K562 (cell line): ENCODE results near the gene CNBD2. TPM values are rescaled to one million over a fixed set of nuclear protein-coding genes. Genes with fewer than 3 reads are reported as not detected.

Source experiments
- ATAC-seq: fragments of 200-7000 bp; cut with Tn5 transposase; 3 replicates; pipeline ENCODE4 v1.9.1; 2020; ENCODE audit warnings: moderate library complexity
- BruUV-seq: library from RNA; stranded (reverse); fragments of 400-500 nt; replicated peaks from 2 replicates; lab custom pipeline; 2021; lab: Mats Ljungman, UMichigan
- CTCF ChIA-PET: fragments of 300-600 bp; formaldehyde crosslinking; extraction: SDS; loops from one replicate; lab custom pipeline; 2021; ENCODE audit warnings: low intra/inter-chr PET ratio; lab: Yijun Ruan, JAX
- POLR2A ChIA-PET: fragments of 300-600, 350-650 bp; sonication (Branson Sonifier 250); formaldehyde crosslinking; extraction: SDS; loops from one replicate; lab custom pipeline; 2021; ENCODE audit warnings: antibody characterized with exemption, inconsistent platforms; lab: Yijun Ruan, JAX
- DNase-seq, 4 experiments: peaks; one replicate each; pipeline versions ENCODE4 v3.0.0 to v3.0.0-alpha.2; 2011 to 2018; ENCODE audit warnings: low spot score in 3 of 4, mixed read lengths in 3 of 4; ENCODE audit errors: extremely low read depth in 1 of 4
- FAIRE-seq: peaks from 2 replicates; lab custom pipeline; 2011; peaks lifted over from hg19 to GRCh38; lab: Jason Lieb, UNC
- H2AFZ ChIP-seq: 2 replicates; pipeline ENCODE4 v1.6.0; 2011; ENCODE audit warnings: low read depth, low read length, control low read depth, inconsistent platforms
- H3K27ac ChIP-seq: fragments of 200-600 bp; 3 replicates; pipeline ENCODE4 v1.8.0; 2011; ENCODE audit warnings: low read depth, mild to moderate bottlenecking, control low read depth, inconsistent platforms, low read length, moderate library complexity, mixed read lengths; ENCODE audit errors: extremely low read depth
- H3K27me3 ChIP-seq, 2 experiments: fragments of 300-600 bp in 1 of 2; 2 replicates in 1 of 2; 3 replicates in 1 of 2; pipeline versions ENCODE4 v1.6.0 to v1.8.0; 2011; ENCODE audit warnings: inconsistent platforms in 2 of 2, low read length in 2 of 2, mild to moderate bottlenecking in 1 of 2, mixed read lengths in 1 of 2, moderate library complexity in 1 of 2; ENCODE audit not compliant: control insufficient read depth in 2 of 2, insufficient read depth in 2 of 2
- H3K36me3 ChIP-seq: fragments of 300-600 bp; 3 replicates; pipeline ENCODE4 v1.8.0; 2011; ENCODE audit warnings: mild to moderate bottlenecking, low read length, inconsistent platforms; ENCODE audit not compliant: control insufficient read depth, insufficient read depth
- H3K4me1 ChIP-seq, 2 experiments: fragments of 200-600 bp in 1 of 2; replicated peaks in 1 of 2; 2 replicates in 1 of 2; 3 replicates in 1 of 2; pipeline versions ENCODE4 v1.5.1 to v1.8.0; 2011; ENCODE audit warnings: inconsistent platforms in 2 of 2, low read length in 2 of 2, mild to moderate bottlenecking in 1 of 2, mixed read lengths in 1 of 2, moderate library complexity in 1 of 2; ENCODE audit not compliant: control insufficient read depth in 2 of 2, insufficient read depth in 2 of 2
- H3K4me2 ChIP-seq: 2 replicates; pipeline ENCODE4 v1.6.1; 2011; ENCODE audit warnings: low read length, control low read depth, inconsistent platforms, mixed read lengths; ENCODE audit not compliant: insufficient read depth
- H3K4me3 ChIP-seq: fragments of 200-600 bp; sonication (generic), shearing (Covaris generic); 2 replicates; pipeline ENCODE4 v1.5.1; 2016; ENCODE audit warnings: control low read depth, inconsistent platforms
- H3K79me2 ChIP-seq: fragments of 200-600 bp; 3 replicates; pipeline ENCODE4 v1.8.0; 2011; ENCODE audit warnings: low read length, inconsistent platforms; ENCODE audit not compliant: control insufficient read depth, insufficient read depth
- H3K9ac ChIP-seq, 2 experiments: 2 replicates each; pipeline versions ENCODE4 v1.6.0 to v1.6.1; 2011; ENCODE audit warnings: low read depth in 2 of 2, low read length in 2 of 2, control low read depth in 1 of 2, inconsistent platforms in 1 of 2, mild to moderate bottlenecking in 1 of 2, mixed read lengths in 1 of 2; ENCODE audit not compliant: insufficient read depth in 1 of 2
- H3K9me1 ChIP-seq: one replicate; pipeline ENCODE4 v1.6.0; 2011; ENCODE audit warnings: inconsistent platforms, mild to moderate bottlenecking, low read length, moderate library complexity; ENCODE audit not compliant: control insufficient read depth, insufficient read depth
- H3K9me3 ChIP-seq: replicated peaks from 2 replicates; pipeline ENCODE4 v1.5.1; 2011; ENCODE audit warnings: low read depth, low read length, inconsistent platforms; ENCODE audit not compliant: control insufficient read depth, insufficient read depth
- H4K20me1 ChIP-seq: replicated peaks from 2 replicates; pipeline ENCODE4 v1.6.1; 2011; ENCODE audit warnings: low read length, inconsistent platforms, mixed read lengths; ENCODE audit not compliant: control insufficient read depth, insufficient read depth
- BRCA1 ChIP-seq, 2 experiments: fragments of 450-650 bp in 1 of 2; sonication (generic) in 1 of 2; formaldehyde crosslinking in 1 of 2; IDR thresholded peaks; 2 replicates each; pipeline versions ENCODE4 v1.5.0 to v1.6.1; 2017 to 2020; ENCODE audit warnings: mild to moderate bottlenecking in 1 of 2, missing genetic modification reagents in 1 of 2
- BRD4 ChIP-seq: fragments of 200-600 bp; sonication (generic); IDR thresholded peaks from 2 replicates; pipeline ENCODE4 v1.6.1; 2017; ENCODE audit warnings: inconsistent platforms
- CCNT2 ChIP-seq: IDR thresholded peaks from 2 replicates; pipeline ENCODE4 v1.6.1; 2011; ENCODE audit warnings: borderline replicate concordance, low read depth, mild to moderate bottlenecking, moderate library complexity, mixed read lengths, low read length; ENCODE audit not compliant: insufficient read length; ENCODE audit errors: extremely low read depth
- GATA2 ChIP-seq: sonication (generic); formaldehyde crosslinking; IDR thresholded peaks from 2 replicates; pipeline ENCODE4 v1.4.0; 2020; ENCODE audit warnings: mild to moderate bottlenecking, missing genetic modification reagents
- KDM5B ChIP-seq: fragments of 200-600 bp; sonication (generic); IDR thresholded peaks from 2 replicates; pipeline ENCODE4 v1.6.1; 2012; ENCODE audit warnings: low read depth, mild to moderate bottlenecking, moderate library complexity, low read length, control low read depth, inconsistent platforms; ENCODE audit not compliant: insufficient replicate concordance
- MYC ChIP-seq, 2 experiments: fragments of 250-450 bp in 1 of 2; sonication (Bioruptor Pico) in 1 of 2; IDR thresholded peaks; 2 replicates each; pipeline versions ENCODE4 v1.5.1 to v1.6.1; 2012 to 2021; ENCODE audit warnings: low read depth in 2 of 2, borderline replicate concordance in 1 of 2, improper control_type of control experiment in 1 of 2, low read length in 1 of 2, mild to moderate bottlenecking in 1 of 2, moderate library complexity in 1 of 2
- PCBP1 ChIP-seq: fragments of 200-400 bp; formaldehyde crosslinking; IDR thresholded peaks from 2 replicates; pipeline ENCODE4 v1.6.1; 2018; ENCODE audit warnings: mild to moderate bottlenecking, low read depth, low read length; ENCODE audit not compliant: poor library complexity, severe bottlenecking
- PRMT5 ChIP-seq: sonication (generic); formaldehyde crosslinking; IDR thresholded peaks from 2 replicates; pipeline ENCODE4 v1.5.0; 2020; ENCODE audit warnings: missing genetic modification reagents
- TCF3 ChIP-seq: sonication (generic); formaldehyde crosslinking; IDR thresholded peaks from 2 replicates; pipeline ENCODE4 v1.4.0; 2020; ENCODE audit warnings: mild to moderate bottlenecking, missing genetic modification reagents
- ZNF3 ChIP-seq: fragments of 250-450 bp; sonication (Bioruptor Pico); IDR thresholded peaks from 2 replicates; pipeline ENCODE4 v1.5.0; 2021; ENCODE audit warnings: mild to moderate bottlenecking, moderate library complexity
- ZNF778 ChIP-seq: fragments of 450-650 bp; formaldehyde crosslinking; IDR thresholded peaks from 2 replicates; pipeline ENCODE4 v1.4.0; 2020; ENCODE audit warnings: mild to moderate bottlenecking, moderate library complexity
- WGBS: fragments of 100-300 bp; shearing (Covaris generic); methylation state at CpG from one replicate; pipeline ENCODE4 v1.1.6; 2016; ENCODE audit warnings: low coverage, mixed read lengths; ENCODE audit not compliant: insufficient coverage; ENCODE audit errors: missing lambda C conversion rate; 5-methylcytosine and 5-hydroxymethylcytosine counted together
- in situ Hi-C: fragments of 300-500 bp; cut with MboI; formaldehyde crosslinking; loops from 4 replicates; pipeline ENCODE4 v1.15.0; 2018; ENCODE audit warnings: inconsistent platforms, mixed read lengths
- intact Hi-C: fragments of 100-400 bp; cut with micrococcal nuclease; formaldehyde crosslinking; loops from 2 replicates; pipeline ENCODE4 v1.14.2; 2022
- polyA plus RNA-seq, 8 experiments: library from polyadenylated mRNA; depleted of rRNA in 4 of 8; stranded (reverse) in 5 of 8; unstranded in 3 of 8; fragments of >200 nt; fragmentation: Nextera tagmentation in 2 of 8; fragmentation: Illumina TruSeq in 1 of 8; extraction: Ambion mirVana in 2 of 8; extraction: Trizol in 1 of 8; gene quantifications; 2 replicates each; pipeline versions ENCODE4 v1.2.1 to v1.2.3, GENCODE V29; 2011 to 2014; ENCODE audit warnings: inconsistent platforms in 1 of 8, missing spikeins in 1 of 8
- total RNA-seq, 7 experiments: library from RNA; depleted of rRNA in 6 of 7; stranded (reverse); fragments of >200 nt in 6 of 7; fragmentation: Illumina TruSeq in 2 of 7; extraction: Trizol in 2 of 7; gene quantifications; 2 replicates each; pipeline versions ENCODE4 v1.2.1 to v1.2.3, GENCODE V29; 2011 to 2021; ENCODE audit warnings: low replicate concordance in 1 of 7
- TF ChIP-seq, protein P1 (sequence below): conservative IDR thresholded peaks from 2 replicates; pipeline ENCODE4 v1.6.1; 2011; ENCODE audit warnings: low read depth, mild to moderate bottlenecking, low read length; ENCODE audit not compliant: control insufficient read depth
- TF ChIP-seq, protein P2 (sequence below): fragments of 450-650 bp; IDR thresholded peaks from 2 replicates; pipeline ENCODE4 v1.6.1; 2016; ENCODE audit warnings: borderline replicate concordance
- TF ChIP-seq, protein P3 (sequence below): fragments of 250-450 bp; sonication (Bioruptor Pico); IDR thresholded peaks from 2 replicates; pipeline ENCODE4 v1.4.0; 2020; ENCODE audit warnings: mild to moderate bottlenecking, moderate library complexity

Gene CNBD2
- total and polyA plus RNA-seq, 9 of the 15 experiments (the other 6 are each of a cell fraction or from before 2014, with no cell fraction given) = 3.2 to 17.5 (median 5.3) TPM

DNA sequence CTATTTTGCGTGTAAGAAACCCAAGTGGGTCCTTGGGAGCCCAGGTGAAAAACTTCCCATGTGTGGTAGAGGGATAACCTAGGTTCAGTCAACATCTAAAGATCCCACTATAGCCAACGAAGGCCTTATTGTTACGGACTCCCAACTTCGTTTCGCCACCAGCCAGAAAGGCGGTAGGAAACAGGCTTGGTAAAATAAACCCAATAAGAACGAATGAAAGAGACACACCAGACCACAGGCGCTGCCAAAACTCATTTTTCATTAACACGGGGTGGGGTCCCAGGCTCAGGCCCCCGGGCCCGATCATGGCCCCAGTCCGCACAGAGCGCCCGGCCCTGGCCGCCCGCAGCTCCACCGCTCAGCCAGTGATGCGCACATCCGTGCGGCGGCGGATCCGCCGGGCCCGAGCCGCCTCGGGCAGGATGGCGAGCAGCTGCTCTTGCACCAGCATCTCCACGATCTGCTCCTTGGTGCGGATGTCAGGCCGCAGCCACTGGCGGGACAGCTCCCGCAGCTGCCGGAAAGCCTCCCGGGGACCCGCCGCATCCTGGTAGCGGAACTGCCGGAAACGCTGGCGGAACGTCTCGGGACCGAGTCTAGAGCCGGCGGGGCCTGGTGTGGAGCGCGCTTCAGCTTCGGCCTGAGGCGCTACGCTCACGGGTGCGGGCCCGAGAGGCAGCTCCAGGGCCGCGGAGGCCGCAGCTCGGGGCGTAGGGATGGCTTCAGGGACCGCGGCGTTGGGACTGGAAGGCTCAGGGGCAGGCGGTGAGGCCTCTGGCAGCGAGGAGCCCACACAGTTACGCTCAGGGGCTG is 14.8 kb upstream of the CNBD2 start:
- peak overlapping the region; percentile 98 for H3K27ac ChIP-seq
- ATAC-seq (peak; percentile 59), DNase-seq (peak; percentile 35 to 67 (median 56)), FAIRE-seq (no peak)
- peak overlapping the region; percentile 90 for H3K4me2 ChIP-seq
- ChIA-PET CTCF (interaction anchor here (0.5 to 1.1 kb wide), 3 partner anchors 185 to 1049 kb away, joined by 3 to 4 read pairs (median 4); no protein-coding TSS in a partner anchor), POLR2A (interaction anchor here (0.5 to 3.7 kb wide), 39 partner anchors 9 to 937 kb away, joined by 3 to 55 read pairs (median 4); partner anchors contain the start of genes NFS1, PHF20, RBM39 and ROMO1)
- H3K79me2 ChIP-seq = peaks cover 32% of the 10 kb centered on the region
- BruUV-seq = TSS peak; percentile 70
- intact Hi-C loops (loop anchor here (1.0 to 5.0 kb wide), 2 partner anchors 51 to 411 kb away; partner anchors contain the start of gene ERGIC3), in situ Hi-C loops (no loop called here)
- 2% methylated on average over 61 of the region's 65 CpGs for WGBS
- peak overlapping the region; percentile 90 for H2AFZ ChIP-seq
- H3K9ac ChIP-seq = peak overlapping the region; percentile 98 to 100
- no peaks in the 10 kb centered on the region for H3K9me1 ChIP-seq
- H3K4me3 ChIP-seq = peak overlapping the region; percentile 95
- no peaks in the 10 kb centered on the region for H3K27me3 ChIP-seq
- H3K4me1 ChIP-seq = peaks cover 9 to 16% of the 10 kb centered on the region in 2 experiments; a peak in 4 of 5 replicates
- 0 out of 2 replicates have a peak, but pooled peaks cover 3% of the 10 kb centered on the region for H4K20me1 ChIP-seq
- H3K9me3 ChIP-seq = no peaks in the 10 kb centered on the region
- peaks cover 22% of the 10 kb centered on the region for H3K36me3 ChIP-seq
- TF ChIP-seq, protein P1, sequence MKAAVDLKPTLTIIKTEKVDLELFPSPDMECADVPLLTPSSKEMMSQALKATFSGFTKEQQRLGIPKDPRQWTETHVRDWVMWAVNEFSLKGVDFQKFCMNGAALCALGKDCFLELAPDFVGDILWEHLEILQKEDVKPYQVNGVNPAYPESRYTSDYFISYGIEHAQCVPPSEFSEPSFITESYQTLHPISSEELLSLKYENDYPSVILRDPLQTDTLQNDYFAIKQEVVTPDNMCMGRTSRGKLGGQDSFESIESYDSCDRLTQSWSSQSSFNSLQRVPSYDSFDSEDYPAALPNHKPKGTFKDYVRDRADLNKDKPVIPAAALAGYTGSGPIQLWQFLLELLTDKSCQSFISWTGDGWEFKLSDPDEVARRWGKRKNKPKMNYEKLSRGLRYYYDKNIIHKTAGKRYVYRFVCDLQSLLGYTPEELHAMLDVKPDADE = no peak
- TF ChIP-seq MYC (IDR thresholded peaks at IDR 0.05; ENCODE audit: low read depth, low read length) = no peak
- TF ChIP-seq MYC (CRISPR knock-in tag; IDR thresholded peaks at IDR 0.05; ENCODE audit: borderline replicate concordance, low read depth) = no peak
- peak; percentile 8 for TF ChIP-seq CCNT2
- peak; percentile 7 for TF ChIP-seq KDM5B
- TF ChIP-seq BRCA1 (IDR thresholded peaks at IDR 0.05) = no peak
- TF ChIP-seq BRCA1 (CRISPR knock-in tag; IDR thresholded peaks at IDR 0.05) = peak; percentile 75; the same call in 1 of the 2 replicates
- TF ChIP-seq BRD4 = peak; percentile 43; the same call in 1 of the 2 replicates
- TF ChIP-seq ZNF3 (CRISPR knock-in tag) = no peak
- no peak for TF ChIP-seq ZNF778
- peak; percentile 25 for TF ChIP-seq PCBP1
- 0 out of 2 replicates have a peak, but pooled peaks have one; percentile 27 for TF ChIP-seq GATA2 (CRISPR knock-in tag)
- peak; percentile 65; the same call in 1 of the 2 replicates for TF ChIP-seq PRMT5
- TF ChIP-seq, protein P2, sequence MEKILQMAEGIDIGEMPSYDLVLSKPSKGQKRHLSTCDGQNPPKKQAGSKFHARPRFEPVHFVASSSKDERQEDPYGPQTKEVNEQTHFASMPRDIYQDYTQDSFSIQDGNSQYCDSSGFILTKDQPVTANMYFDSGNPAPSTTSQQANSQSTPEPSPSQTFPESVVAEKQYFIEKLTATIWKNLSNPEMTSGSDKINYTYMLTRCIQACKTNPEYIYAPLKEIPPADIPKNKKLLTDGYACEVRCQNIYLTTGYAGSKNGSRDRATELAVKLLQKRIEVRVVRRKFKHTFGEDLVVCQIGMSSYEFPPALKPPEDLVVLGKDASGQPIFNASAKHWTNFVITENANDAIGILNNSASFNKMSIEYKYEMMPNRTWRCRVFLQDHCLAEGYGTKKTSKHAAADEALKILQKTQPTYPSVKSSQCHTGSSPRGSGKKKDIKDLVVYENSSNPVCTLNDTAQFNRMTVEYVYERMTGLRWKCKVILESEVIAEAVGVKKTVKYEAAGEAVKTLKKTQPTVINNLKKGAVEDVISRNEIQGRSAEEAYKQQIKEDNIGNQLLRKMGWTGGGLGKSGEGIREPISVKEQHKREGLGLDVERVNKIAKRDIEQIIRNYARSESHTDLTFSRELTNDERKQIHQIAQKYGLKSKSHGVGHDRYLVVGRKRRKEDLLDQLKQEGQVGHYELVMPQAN = peak; percentile 54; the same call in 1 of the 2 replicates
- no peak for TF ChIP-seq TCF3
- TF ChIP-seq, protein P3, sequence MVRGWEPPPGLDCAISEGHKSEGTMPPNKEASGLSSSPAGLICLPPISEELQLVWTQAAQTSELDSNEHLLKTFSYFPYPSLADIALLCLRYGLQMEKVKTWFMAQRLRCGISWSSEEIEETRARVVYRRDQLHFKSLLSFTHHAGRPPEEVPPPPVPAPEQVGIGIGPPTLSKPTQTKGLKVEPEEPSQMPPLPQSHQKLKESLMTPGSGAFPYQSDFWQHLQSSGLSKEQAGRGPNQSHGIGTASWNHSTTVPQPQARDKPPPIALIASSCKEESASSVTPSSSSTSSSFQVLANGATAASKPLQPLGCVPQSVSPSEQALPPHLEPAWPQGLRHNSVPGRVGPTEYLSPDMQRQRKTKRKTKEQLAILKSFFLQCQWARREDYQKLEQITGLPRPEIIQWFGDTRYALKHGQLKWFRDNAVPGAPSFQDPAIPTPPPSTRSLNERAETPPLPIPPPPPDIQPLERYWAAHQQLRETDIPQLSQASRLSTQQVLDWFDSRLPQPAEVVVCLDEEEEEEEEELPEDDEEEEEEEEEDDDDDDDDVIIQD = no peak
